Naive thymus-derived CD8-positive, alpha-beta T cell (primary cell): ENCODE results near the gene SIX3. TPM values are rescaled to one million over a fixed set of nuclear protein-coding genes. Genes with fewer than 3 reads are reported as not detected.
A peak's percentile ranks its signal among the peaks of the same experiment; 100 is the strongest.

Experiments
- ATAC-seq, 2 donors: fragments of 150-1000 bp; cut with Tn5 transposase in 1 of 2; sonication (Bioruptor Pico), chemical (Tn5 transposase) in 1 of 2; 1 replicate in 1 of 2; 2 replicates in 1 of 2; pipeline ENCODE4 v1.10.0; 2021; ENCODE audit warnings: mild to moderate bottlenecking in 2 of 2, moderate library complexity in 2 of 2
- POLR2A ChIA-PET: fragments of 350-600 bp; sonication (Branson Sonifier 250); formaldehyde crosslinking; loops from one replicate; lab custom pipeline; 2021; ENCODE audit warnings: antibody characterized with exemption; lab: Charles Lee
- DNase-seq, 10 donors: peaks; one replicate each; pipeline versions ENCODE4 v3.0.0 to v3.0.0-alpha.2; 2020 to 2022
- H3K27ac Mint-ChIP-seq, 10 donors: one replicate each; pipeline ENCODE4 v1.8.0; 2020 to 2022; ENCODE audit warnings: mild to moderate bottlenecking in 10 of 10, mixed read lengths in 10 of 10, moderate library complexity in 4 of 10, inconsistent platforms in 1 of 10
- H3K27me3 Mint-ChIP-seq, 5 donors: one replicate each; pipeline ENCODE4 v1.8.0; 2021 to 2022; ENCODE audit warnings: mixed read lengths in 5 of 5
- H3K36me3 Mint-ChIP-seq, 3 donors: one replicate each; pipeline ENCODE4 v1.8.0; 2020 to 2022; ENCODE audit warnings: mixed read lengths in 3 of 3, mild to moderate bottlenecking in 2 of 3, inconsistent platforms in 1 of 3
- H3K4me1 Mint-ChIP-seq, 4 donors: one replicate each; pipeline ENCODE4 v1.8.0; 2021 to 2022; ENCODE audit warnings: mixed read lengths in 4 of 4
- H3K4me3 Mint-ChIP-seq, 10 donors: one replicate each; pipeline ENCODE4 v1.8.0; 2020 to 2022; ENCODE audit warnings: mild to moderate bottlenecking in 10 of 10, mixed read lengths in 10 of 10, moderate library complexity in 6 of 10, inconsistent platforms in 1 of 10
- H3K9me3 Mint-ChIP-seq, 9 donors: one replicate each; pipeline ENCODE4 v1.8.0; 2020 to 2022; ENCODE audit warnings: mixed read lengths in 9 of 9, mild to moderate bottlenecking in 3 of 9, inconsistent platforms in 1 of 9, moderate library complexity in 1 of 9
- polyA plus RNA-seq, 3 donors: library from polyadenylated mRNA; unstranded; fragments of 300-500 nt; fragmentation: Illumina TruSeq; gene quantifications; one replicate each; pipeline ENCODE4 v1.2.3, GENCODE V29; 2021
- total RNA-seq, 8 experiments: library from RNA in 2 of 8; stranded (reverse) in 2 of 8; gene quantifications; one replicate each; pipeline ENCODE4 v1.2.3 and lab custom pipeline; 2021 to 2026

SIX3 gene
- total and polyA plus RNA-seq, 5 experiments from 2014 or later = not detected

DNA sequence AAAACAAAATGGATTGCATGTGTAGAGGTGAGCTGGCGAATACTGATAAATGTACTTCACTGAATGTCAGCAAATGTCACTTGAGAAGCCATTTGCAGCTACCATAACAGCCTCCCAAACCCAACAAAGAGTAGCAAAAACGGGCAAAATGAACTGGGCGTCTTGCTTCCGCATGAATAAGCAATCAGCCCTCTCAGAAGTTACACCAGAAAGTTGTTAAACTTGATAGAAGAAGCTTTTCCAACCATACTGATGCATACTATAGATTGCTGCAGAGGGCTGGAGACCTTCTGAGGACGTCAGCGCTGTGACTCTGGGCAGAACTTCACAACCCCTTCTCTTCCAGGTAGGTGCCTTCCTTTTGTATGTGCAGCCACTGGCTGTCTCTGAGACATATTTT lies 18.7 kb upstream of the SIX3 start:
- Mint-ChIP-seq H3K4me3 (no peak overlapping the region), H3K27me3 (peaks cover 35 to 93% (median 68%) of the 10 kb centered on the region in 5 donors), H3K4me1 (no peaks in the 10 kb centered on the region), H3K36me3 (no peaks in the 10 kb centered on the region), H3K27ac (no peak overlapping the region), H3K9me3 (no peaks in the 10 kb centered on the region)
- POLR2A ChIA-PET = no interaction called here
- no peak for ATAC-seq
- DNase-seq = no peak

DNA sequence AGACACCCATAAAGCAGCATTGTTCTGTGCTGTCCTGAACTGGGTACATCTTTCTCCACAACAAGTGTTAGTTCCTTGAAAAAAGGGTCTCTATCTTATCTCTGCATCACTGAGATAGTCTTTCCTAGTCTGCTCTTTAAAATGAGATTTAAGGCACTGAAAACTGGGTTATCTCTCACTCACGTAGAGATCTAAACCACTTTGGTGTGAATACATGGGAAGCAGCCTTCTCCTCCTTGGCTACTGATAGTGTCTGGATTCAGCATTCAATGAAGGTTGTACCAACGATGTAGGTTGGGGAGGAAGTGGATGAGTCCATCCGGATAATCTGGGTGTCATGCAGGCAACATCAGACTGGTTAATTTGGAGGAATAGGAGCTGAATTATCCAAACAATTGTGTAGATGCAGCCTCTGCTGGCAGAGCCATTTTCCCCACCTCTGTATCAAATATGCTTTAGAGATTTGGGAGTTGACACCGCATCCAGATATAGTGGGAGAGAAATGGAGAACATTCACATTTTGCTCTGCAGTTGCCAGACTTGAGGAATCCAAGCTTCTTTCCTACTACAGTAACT lies 15.9 kb upstream of the SIX3 start:
- Mint-ChIP-seq H3K27ac (no peak overlapping the region), H3K36me3 (no peaks in the 10 kb centered on the region), H3K9me3 (no peaks in the 10 kb centered on the region), H3K27me3 (peaks cover 41 to 82% (median 67%) of the 10 kb centered on the region in 5 donors), H3K4me1 (peaks cover 5 to 15% (median 12%) of the 10 kb centered on the region in 4 donors), H3K4me3 (no peak overlapping the region)
- POLR2A ChIA-PET = no interaction called here
- DNase-seq = no peak
- ATAC-seq = no peak

DNA sequence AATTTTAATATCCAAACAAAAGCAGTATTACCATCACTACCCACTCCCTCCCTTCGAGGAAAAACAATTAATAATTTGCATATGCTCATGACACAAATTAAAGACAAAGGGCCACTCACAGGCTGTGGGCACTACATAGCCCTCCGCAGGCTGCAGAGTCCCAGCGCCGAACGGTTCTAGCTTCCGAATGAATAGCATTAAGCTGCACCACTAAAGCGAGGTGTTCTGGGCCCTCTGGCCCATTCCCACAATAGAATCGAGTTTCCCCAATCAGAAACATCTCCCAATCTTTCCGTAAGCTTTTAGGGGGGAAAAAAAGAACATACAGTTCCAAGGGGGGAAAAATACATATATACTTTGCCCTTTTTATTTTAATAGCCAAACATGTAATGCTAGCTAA lies 14.5 kb upstream of the SIX3 start:
- no peak overlapping the region for H3K27ac Mint-ChIP-seq
- DNase-seq = no peak
- H3K27me3 Mint-ChIP-seq = peaks cover 46 to 83% (median 68%) of the 10 kb centered on the region in 5 donors
- POLR2A ChIA-PET = no interaction called here
- no peaks in the 10 kb centered on the region for H3K9me3 Mint-ChIP-seq
- H3K36me3 Mint-ChIP-seq = no peaks in the 10 kb centered on the region
- H3K4me3 Mint-ChIP-seq = no peak overlapping the region
- no peak for ATAC-seq
- peaks cover 5 to 22% (median 18%) of the 10 kb centered on the region in 4 donors for H3K4me1 Mint-ChIP-seq

DNA sequence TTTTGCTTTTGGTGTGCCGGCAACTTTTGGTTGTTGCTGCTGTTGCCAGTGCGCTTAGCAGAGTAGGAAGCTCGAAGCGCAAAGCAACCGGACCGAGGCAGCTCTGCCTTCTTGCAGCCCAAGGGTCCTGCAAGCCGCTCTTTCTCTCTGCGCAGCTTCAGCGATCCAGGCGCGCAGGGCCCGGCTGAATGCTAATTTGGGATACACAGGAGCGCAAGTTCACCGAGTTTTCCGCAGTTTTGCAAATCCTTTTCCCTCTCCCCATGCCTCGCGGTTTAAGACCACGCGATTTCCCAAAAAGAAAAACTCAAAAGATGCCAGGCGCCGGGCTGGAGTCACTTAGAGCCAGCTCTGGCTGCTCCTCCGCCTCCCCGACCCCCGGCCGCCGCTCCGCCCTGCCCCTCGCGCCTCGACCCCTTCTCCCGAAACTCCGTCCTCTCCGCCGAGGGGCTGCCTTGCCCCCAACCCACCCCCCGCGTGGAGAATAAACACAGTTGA lies 13.5 kb upstream of the SIX3 start:
- H3K27ac Mint-ChIP-seq = no peak overlapping the region
- ATAC-seq (no peak), DNase-seq (no peak)
- POLR2A ChIA-PET = no interaction called here
- peaks cover 5 to 28% (median 24%) of the 10 kb centered on the region in 4 donors for H3K4me1 Mint-ChIP-seq
- H3K27me3 Mint-ChIP-seq = peaks cover 47 to 83% (median 72%) of the 10 kb centered on the region in 5 donors
- no peaks in the 10 kb centered on the region for H3K9me3 Mint-ChIP-seq
- H3K36me3 Mint-ChIP-seq = no peaks in the 10 kb centered on the region
- H3K4me3 Mint-ChIP-seq = no peak overlapping the region

DNA sequence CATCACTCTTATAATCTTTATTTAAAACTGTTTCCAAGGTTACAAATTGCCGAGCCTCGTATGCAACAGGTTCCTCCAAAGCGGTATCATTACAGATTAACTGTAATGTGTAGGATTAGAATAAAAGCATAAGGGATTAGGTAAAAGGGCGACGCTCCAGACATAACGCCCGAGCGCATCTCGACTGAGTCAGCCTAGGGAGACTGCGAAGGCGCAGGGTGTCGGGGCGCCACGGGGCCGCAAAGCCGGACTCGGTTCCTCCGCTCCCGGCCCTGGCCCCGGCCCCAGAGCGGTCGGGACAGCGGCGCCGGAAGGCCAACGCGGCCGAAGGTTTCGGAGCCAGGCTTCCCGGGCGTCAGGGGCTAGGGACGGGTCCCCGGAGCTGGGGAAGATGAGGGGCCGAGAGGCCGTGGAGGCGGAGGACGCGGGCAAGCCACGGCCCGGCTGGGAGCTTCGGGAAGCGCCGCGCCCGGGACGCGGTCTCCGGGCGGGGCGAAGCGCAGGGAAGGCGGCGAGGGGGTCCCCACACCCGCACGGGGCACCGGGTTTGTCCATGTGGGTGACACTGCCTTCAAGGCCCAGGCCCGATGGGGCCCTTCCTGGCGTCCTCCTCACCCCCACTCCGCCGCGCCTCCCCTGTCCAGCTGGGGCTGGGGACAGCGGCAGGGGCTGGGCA lies 12.9 kb upstream of the SIX3 start:
- no peak overlapping the region for H3K4me3 Mint-ChIP-seq

DNA sequence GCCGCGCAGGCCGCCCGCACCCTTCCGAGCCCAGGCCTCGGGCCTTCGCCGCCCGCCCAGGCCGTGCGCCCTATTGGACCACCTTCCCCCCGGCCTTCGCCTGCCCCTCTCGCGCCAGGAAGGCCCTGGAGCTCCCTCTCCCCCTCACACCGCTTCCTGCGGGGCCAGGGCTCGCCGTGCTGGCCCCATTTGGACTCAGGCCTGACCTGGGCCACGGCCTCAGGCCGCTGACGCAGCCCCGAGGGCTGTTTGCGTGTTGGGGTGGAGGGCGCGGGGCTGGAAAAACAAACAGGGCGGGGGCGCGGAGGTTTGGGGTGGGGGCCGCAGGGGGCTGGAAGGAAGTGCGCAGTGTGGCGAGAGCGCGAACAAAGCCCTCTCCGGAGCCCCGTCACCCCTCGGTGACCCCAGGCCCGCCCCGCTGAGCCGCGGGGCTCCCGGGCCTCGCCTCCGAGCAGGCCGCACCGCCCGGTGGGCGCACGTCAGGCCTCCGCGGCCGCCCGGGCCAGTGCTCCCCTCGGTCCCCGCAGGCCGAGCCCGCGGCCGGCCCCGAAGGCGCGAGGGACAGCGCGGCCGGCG lies 12.3 kb upstream of the SIX3 start:
- POLR2A ChIA-PET = no interaction called here
- Mint-ChIP-seq H3K4me3 (no peak overlapping the region), H3K36me3 (no peaks in the 10 kb centered on the region), H3K27me3 (peaks cover 38 to 83% (median 70%) of the 10 kb centered on the region in 5 donors), H3K4me1 (peaks cover 8 to 39% (median 30%) of the 10 kb centered on the region in 4 donors), H3K9me3 (no peaks in the 10 kb centered on the region), H3K27ac (no peak overlapping the region)
- ATAC-seq = no peak
- DNase-seq = no peak

More for the DNA sequence above, 12.9 kb upstream of the SIX3 start:
- no peak overlapping the region for H3K27ac Mint-ChIP-seq
- POLR2A ChIA-PET = no interaction called here
- no peaks in the 10 kb centered on the region for H3K36me3 Mint-ChIP-seq
- H3K27me3 Mint-ChIP-seq = peaks cover 44 to 83% (median 72%) of the 10 kb centered on the region in 5 donors
- H3K9me3 Mint-ChIP-seq = no peaks in the 10 kb centered on the region
- DNase-seq (no peak), ATAC-seq (no peak)
- H3K4me1 Mint-ChIP-seq = peaks cover 5 to 33% (median 28%) of the 10 kb centered on the region in 4 donors

DNA sequence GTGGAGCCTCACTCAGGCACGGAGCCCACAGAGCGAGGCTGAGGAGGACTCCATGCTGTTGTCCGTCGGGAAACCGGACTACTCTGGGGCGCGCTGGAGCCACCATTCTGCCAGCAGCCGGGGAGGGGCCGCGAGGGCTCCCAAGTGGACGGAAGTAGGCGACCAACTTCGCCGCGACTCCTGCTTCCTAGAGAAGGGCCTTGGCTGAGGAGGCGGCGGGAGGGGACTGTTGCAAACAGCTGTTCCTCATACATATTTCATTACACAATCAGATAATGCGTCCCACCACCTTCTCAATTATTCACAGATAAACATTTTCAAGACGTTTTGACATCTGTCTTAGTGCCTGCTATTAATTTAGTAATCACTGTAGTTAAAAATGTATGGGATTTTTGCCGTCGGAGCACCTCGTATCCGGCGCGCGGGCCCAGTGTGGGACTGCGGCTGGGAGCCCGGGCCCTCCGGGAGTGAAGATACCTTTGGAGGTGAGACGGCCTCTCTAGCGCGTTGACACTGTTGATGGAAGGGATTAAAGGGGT lies 11.7 kb upstream of the SIX3 start:
- POLR2A ChIA-PET = no interaction called here
- Mint-ChIP-seq H3K9me3 (no peaks in the 10 kb centered on the region), H3K27me3 (peaks cover 36 to 83% (median 68%) of the 10 kb centered on the region in 5 donors), H3K4me3 (peak overlapping the region in 7 of 10 donors; percentile 11 to 66 (median 47)), H3K36me3 (no peaks in the 10 kb centered on the region), H3K4me1 (peaks cover 8 to 45% (median 32%) of the 10 kb centered on the region in 4 donors), H3K27ac (peak overlapping the region in 1 of 10 donors; percentile 24)
- DNase-seq = no peak
- no peak for ATAC-seq

DNA sequence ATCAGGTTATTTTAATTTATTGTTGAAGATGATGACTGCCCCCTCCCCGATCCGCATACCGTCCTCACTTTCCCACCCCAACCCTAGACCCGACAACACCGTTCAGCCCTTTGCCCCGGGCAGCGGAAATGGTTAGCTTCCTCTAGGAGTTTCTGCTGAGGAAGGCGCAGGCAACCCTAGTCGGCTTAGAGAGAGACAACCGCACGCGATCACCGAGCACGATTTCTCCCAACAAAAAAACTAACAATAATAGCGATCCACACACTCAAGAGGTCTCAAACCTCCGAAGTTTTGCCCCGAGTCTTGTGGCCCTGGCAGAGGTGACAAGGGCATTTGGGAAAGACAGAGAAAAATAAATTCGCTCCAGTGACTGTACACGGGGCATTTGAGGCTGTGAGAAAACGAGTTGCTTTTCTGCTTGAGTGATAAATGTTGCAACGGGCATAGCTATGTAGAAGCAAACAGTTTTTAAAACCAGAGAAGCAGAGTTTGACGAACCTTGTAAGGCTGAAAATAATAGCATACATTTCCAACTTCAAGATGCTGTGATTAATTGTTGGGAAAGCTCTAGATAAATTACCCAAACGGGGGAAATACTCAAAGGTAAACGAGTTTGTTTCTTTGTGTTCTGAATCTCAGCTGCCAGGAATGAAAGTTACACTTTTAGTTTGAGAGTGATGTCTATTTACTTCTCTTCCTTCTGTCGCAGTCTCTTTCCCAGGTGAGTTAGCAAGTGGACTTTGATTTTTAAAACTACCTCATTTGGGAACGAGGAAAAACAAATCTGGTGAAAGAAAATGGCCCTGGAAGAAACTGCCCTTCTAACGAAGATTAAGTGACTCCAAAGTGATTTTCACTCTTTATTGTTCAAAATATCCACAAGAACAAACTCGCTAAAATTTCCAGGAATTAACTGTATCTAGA lies 11.0 kb upstream of the SIX3 start:
- peak overlapping the region; percentile 7 to 73 (median 46) for H3K4me3 Mint-ChIP-seq
- peaks cover 36 to 83% (median 61%) of the 10 kb centered on the region in 5 donors for H3K27me3 Mint-ChIP-seq
- H3K36me3 Mint-ChIP-seq = no peaks in the 10 kb centered on the region
- no peaks in the 10 kb centered on the region for H3K9me3 Mint-ChIP-seq
- POLR2A ChIA-PET = no interaction called here
- no peak for ATAC-seq
- no peak for DNase-seq
- H3K27ac Mint-ChIP-seq = no peak overlapping the region
- H3K4me1 Mint-ChIP-seq = peaks cover 8 to 47% (median 36%) of the 10 kb centered on the region in 4 donors

DNA sequence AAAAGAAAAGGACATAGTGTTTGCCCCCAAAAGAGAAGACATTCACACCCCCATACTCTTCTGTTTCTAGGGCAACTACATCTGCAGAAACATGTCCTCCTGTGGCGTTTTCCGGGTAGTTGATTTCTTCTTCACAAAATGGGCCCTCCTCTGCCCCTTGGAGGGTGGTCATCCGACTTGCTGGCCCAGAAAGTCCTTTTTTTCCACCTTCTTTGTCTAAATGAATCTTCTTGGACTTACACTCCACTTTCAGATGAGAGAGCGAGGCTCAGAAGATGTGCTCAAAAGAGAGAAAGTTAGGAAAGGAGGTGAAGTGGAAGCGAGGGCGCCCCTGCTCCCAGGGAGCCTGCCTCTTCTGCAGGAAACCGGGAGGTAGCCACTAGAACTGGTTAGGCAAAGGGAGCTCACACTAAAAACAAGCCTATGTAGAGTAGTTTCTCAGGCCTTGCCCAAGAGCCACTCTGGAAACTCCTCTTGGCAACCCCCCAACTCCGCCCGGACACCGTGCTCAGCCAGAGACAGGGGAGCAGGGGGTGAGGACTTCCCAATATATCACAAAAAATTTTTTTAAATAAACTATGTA lies 10.2 kb upstream of the SIX3 start:
- H3K27ac Mint-ChIP-seq = peak overlapping the region in 1 of 10 donors; percentile 6
- H3K36me3 Mint-ChIP-seq = no peaks in the 10 kb centered on the region
- peak overlapping the region in 2 of 10 donors; percentile 38 to 52 for H3K4me3 Mint-ChIP-seq
- ATAC-seq = no peak
- peaks cover 8 to 51% (median 39%) of the 10 kb centered on the region in 4 donors for H3K4me1 Mint-ChIP-seq
- peaks cover 36 to 84% (median 57%) of the 10 kb centered on the region in 5 donors for H3K27me3 Mint-ChIP-seq
- no peaks in the 10 kb centered on the region for H3K9me3 Mint-ChIP-seq
- POLR2A ChIA-PET = no interaction called here
- no peak for DNase-seq

DNA sequence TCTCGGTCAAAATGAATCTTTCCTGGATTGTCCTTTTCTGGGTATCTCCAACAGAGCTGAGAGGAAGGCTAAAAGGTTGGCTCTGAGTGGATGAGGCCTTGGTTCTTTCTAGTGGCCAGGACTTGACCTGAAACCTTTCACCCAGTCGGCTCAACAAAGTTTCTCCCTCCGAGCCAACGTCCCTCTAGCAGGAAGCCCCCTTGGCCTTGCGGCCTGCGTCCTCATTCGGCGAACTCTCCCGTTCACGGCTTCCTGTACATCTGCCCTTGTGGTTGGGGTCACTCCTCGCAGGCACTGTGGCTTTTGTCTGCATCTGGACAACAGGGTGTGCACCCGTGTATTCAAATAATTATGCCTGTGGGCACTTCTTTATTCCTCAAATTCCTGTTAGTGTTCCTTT lies 9.4 kb upstream of the SIX3 start:
- POLR2A ChIA-PET = no interaction called here
- no peaks in the 10 kb centered on the region for H3K36me3 Mint-ChIP-seq
- no peak for DNase-seq
- H3K27ac Mint-ChIP-seq = no peak overlapping the region
- H3K27me3 Mint-ChIP-seq = peaks cover 39 to 89% (median 58%) of the 10 kb centered on the region in 5 donors
- no peak for ATAC-seq
- peaks cover 11 to 58% (median 46%) of the 10 kb centered on the region in 4 donors for H3K4me1 Mint-ChIP-seq
- no peak overlapping the region for H3K4me3 Mint-ChIP-seq
- H3K9me3 Mint-ChIP-seq = no peaks in the 10 kb centered on the region

DNA sequence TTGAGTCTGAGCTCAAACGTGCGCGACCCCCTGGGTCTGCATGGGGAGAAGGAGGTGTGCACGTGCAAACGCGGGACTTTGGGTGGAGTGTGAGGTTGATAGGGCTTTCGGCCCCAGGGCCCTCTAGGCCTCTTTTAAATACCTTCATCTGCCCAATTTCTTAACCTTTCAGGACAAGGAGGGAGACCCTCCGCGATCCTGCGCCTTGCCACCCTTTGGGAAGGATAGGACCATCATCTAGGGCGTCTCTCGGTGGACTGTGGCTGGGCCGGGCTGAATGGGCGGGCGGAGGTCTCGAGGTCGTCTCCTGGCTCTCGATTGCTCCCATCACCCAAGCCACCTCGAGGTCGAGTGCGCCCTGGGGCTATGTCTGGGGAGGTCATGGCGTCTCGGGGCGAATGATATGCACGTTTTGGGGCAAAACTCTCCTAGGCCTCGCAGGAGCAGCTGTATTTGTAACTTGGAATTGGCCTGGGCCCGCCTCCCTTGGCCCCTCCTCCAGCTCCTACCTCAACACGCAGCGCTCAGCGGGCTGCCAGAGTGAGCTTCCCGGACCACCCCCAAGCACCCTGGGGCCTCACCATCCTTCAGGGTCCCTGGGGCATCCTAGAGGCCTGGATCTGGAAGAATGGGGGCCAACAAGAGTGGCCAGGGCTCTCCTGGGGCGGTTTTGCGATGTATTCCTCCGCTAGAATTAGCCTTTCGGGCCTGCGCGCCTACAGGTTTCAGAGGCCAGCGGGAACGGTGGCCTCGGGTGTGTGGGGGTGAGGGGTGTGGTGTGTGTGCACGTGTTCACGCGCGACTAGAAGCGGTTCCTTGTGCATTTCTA lies 8.7 kb upstream of the SIX3 start:
- Mint-ChIP-seq H3K4me3 (peak overlapping the region in 4 of 10 donors; percentile 2 to 42 (median 28)), H3K9me3 (no peaks in the 10 kb centered on the region), H3K27ac (peak overlapping the region in 1 of 10 donors; percentile 74), H3K36me3 (no peaks in the 10 kb centered on the region), H3K27me3 (peaks cover 34 to 89% (median 57%) of the 10 kb centered on the region in 5 donors), H3K4me1 (peaks cover 11 to 58% (median 47%) of the 10 kb centered on the region in 4 donors)
- DNase-seq = no peak
- POLR2A ChIA-PET = no interaction called here
- no peak for ATAC-seq
